Lung (tissue), 12 donors: ENCODE data around the gene LDB2. TPM values are rescaled to one million over a fixed set of nuclear protein-coding genes. Genes with fewer than 3 reads are reported as not detected.
A peak's percentile ranks its signal among the peaks of the same experiment; 100 is the strongest.

Experiments used
- ATAC-seq: fragments of 200-7000 bp; cut with Tn5 transposase; one replicate; pipeline ENCODE4 v1.9.1; 2020; ENCODE audit warnings: moderate number of reproducible peaks; ENCODE audit not compliant: insufficient read depth, low FRiP score
- DNase-seq, 3 donors: peaks; one replicate each; pipeline ENCODE4 v3.0.0-alpha.2; 2013 to 2017
- H3K27ac ChIP-seq, 2 donors: one replicate each; pipeline ENCODE4 v1.5.1; 2013; ENCODE audit warnings: mild to moderate bottlenecking in 2 of 2, moderate library complexity in 2 of 2, control low read depth in 1 of 2, inconsistent platforms in 1 of 2, low read depth in 1 of 2, low read length in 1 of 2
- H3K27me3 ChIP-seq, 3 donors: one replicate each; pipeline ENCODE4 v1.5.1; 2013; ENCODE audit warnings: low read length in 2 of 3; ENCODE audit not compliant: control insufficient read depth in 3 of 3, insufficient read depth in 3 of 3
- H3K36me3 ChIP-seq, 4 donors: one replicate each; pipeline ENCODE4 v1.5.1; 2013; ENCODE audit warnings: low read length in 4 of 4, mild to moderate bottlenecking in 1 of 4, moderate library complexity in 1 of 4; ENCODE audit not compliant: control insufficient read depth in 4 of 4, insufficient read depth in 4 of 4
- H3K4me1 ChIP-seq, 5 donors: one replicate each; pipeline ENCODE4 v1.5.1; 2013; ENCODE audit warnings: low read length in 5 of 5, mild to moderate bottlenecking in 2 of 5, moderate library complexity in 1 of 5; ENCODE audit not compliant: control insufficient read depth in 5 of 5, insufficient read depth in 5 of 5
- H3K4me3 ChIP-seq: one replicate; pipeline ENCODE4 v1.5.1; 2013; ENCODE audit warnings: mild to moderate bottlenecking, control low read depth, moderate library complexity
- H3K9ac ChIP-seq, 2 donors: one replicate each; pipeline ENCODE4 v1.5.1; 2013; ENCODE audit warnings: low read length in 2 of 2, control low read depth in 1 of 2; ENCODE audit not compliant: insufficient read depth in 1 of 2
- H3K9me3 ChIP-seq, 4 donors: one replicate each; pipeline ENCODE4 v1.5.1; 2013; ENCODE audit warnings: low read length in 3 of 4, mild to moderate bottlenecking in 1 of 4, moderate library complexity in 1 of 4; ENCODE audit not compliant: control insufficient read depth in 4 of 4, insufficient read depth in 3 of 4
- CTCF ChIP-seq: IDR thresholded peaks from 2 replicates; pipeline ENCODE4 v1.5.1; 2012; ENCODE audit warnings: mild to moderate bottlenecking; ENCODE audit errors: control extremely low read depth, extremely low read depth
- WGBS, 2 donors: extraction: QIAGEN DNeasy Blood & Tissue Kit; methylation state at CpG; one replicate each; pipeline ENCODE4 v1.1.7; 2013; 5-methylcytosine and 5-hydroxymethylcytosine counted together
- polyA plus RNA-seq, 2 donors: library from polyadenylated mRNA; stranded (reverse); fragments of 200-250 nt; gene quantifications; one replicate each; pipeline ENCODE4 v1.2.1, GENCODE V29; 2013
- total RNA-seq, 2 donors: library from RNA; depleted of rRNA in 1 of 2; stranded (reverse); fragments of >200 nt in 1 of 2; gene quantifications; one replicate each; pipeline ENCODE4 v1.2.1, GENCODE V29; 2014 to 2021
- donor health status: control.
- donor health status: control.
- donor health status: Bipolar disorder and iron deficiency.
- donor health status: healthy.
- donor health status: DM: yes; HTN: yes; CAD: no.

The LDB2 gene
- total and polyA plus RNA-seq, 4 donors, result 18.1 to 147 (median 46.1) TPM

DNA sequence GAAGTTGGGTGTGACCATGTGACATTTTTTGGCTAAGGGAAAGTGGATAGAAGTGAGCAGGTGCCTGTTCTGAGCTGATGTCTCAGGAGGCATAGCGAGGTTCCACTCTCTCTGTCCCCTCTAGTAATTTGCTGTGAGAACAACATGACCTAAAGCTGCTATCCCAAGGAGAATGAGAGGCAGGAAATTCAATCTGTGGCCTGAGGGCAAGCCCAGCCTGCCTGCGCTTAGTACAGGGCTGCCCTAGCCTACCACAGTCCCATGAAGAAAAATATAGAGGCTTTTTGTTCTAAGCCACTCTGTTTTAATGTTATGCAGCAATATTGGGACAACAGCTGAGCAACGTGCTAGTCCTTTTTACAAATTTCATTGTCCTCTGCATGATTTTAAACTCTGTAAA is 193.1 kb downstream of the LDB2 start:
- WGBS, 2 donors, result 84 to 86% methylated on average over 3 of the region's 3 CpGs
- Histone ChIP-seq H3K9ac (no peak overlapping the region), H3K4me3 (no peak overlapping the region), H3K36me3 (no peaks in the 10 kb centered on the region), H3K9me3 (no peaks in the 10 kb centered on the region), H3K27me3 (no peaks in the 10 kb centered on the region), H3K27ac (peak overlapping the region in 1 of 2 donors; percentile 19), H3K4me1 (peaks cover 0 to 3% (median 3%) of the 10 kb centered on the region in 5 donors)
- no peak for ATAC-seq
- DNase-seq, result no peak
- no peak for TF ChIP-seq CTCF

DNA sequence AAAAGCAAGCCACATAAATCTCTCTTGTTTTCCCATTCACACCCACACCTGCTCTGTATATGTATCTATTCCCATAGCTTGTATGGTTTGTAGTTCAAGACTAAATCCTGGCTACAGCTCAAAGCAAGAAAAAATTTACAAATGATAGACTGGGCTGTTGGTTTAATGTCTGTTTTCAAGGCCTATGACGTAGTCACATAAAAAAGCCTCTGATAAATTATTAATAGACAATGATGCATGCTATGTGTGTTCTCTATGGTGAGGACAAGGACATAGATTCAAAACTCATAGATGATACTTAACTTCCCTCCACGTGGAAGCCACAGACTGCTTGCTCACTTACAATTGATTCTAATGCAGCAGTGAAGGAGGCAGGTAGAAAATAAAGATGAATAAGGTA is 194.0 kb downstream of the LDB2 start:
- no peak for TF ChIP-seq CTCF
- no peak overlapping the region for H3K9ac ChIP-seq
- H3K9me3 ChIP-seq, result no peaks in the 10 kb centered on the region
- ATAC-seq (no peak), DNase-seq (no peak)
- peaks cover 0 to 3% (median 0%) of the 10 kb centered on the region in 5 donors for H3K4me1 ChIP-seq
- H3K27ac ChIP-seq, result no peak overlapping the region
- no peaks in the 10 kb centered on the region for H3K36me3 ChIP-seq
- no peaks in the 10 kb centered on the region for H3K27me3 ChIP-seq
- WGBS, 2 donors, result 69 to 85% methylated on average over 2 of the region's 2 CpGs
- H3K4me3 ChIP-seq, result no peak overlapping the region

- H3K9ac ChIP-seq, result no peak overlapping the region
- no peak overlapping the region for H3K4me3 ChIP-seq
- peaks cover 2 to 34% (median 8%) of the 10 kb centered on the region in 5 donors for H3K4me1 ChIP-seq
- no peaks in the 10 kb centered on the region for H3K36me3 ChIP-seq
- TF ChIP-seq CTCF, result no peak
- 95 to 97% methylated on average over 1 of the region's 1 CpG for WGBS, 2 donors
- no peaks in the 10 kb centered on the region for H3K27me3 ChIP-seq
- H3K9me3 ChIP-seq, result no peaks in the 10 kb centered on the region
- H3K27ac ChIP-seq, result no peak overlapping the region
- no peak for ATAC-seq
- DNase-seq, result no peak
These were observed 202.5 kb downstream of the LDB2 start for GRCh38 chr4:16695896-16696295.

GRCh38 chr4:16694884-16695276 is 203.6 kb downstream of the LDB2 start:
- no peak overlapping the region for H3K9ac ChIP-seq
- DNase-seq, result no peak
- no peak overlapping the region for H3K4me3 ChIP-seq
- H3K27ac ChIP-seq, result no peak overlapping the region
- TF ChIP-seq CTCF, result no peak
- H3K27me3 ChIP-seq, result no peaks in the 10 kb centered on the region
- no peaks in the 10 kb centered on the region for H3K9me3 ChIP-seq
- no peak for ATAC-seq
- no peaks in the 10 kb centered on the region for H3K36me3 ChIP-seq
- WGBS, 2 donors, result 87 to 90% methylated on average over 4 of the region's 4 CpGs
- peaks cover 2 to 34% (median 8%) of the 10 kb centered on the region in 5 donors for H3K4me1 ChIP-seq
